Stimulated activated CD8-positive, alpha-beta memory T cell treated with anti-CD3 and anti-CD28 coated beads, Interleukin-4, amount 100 ng/mL, for 4 hours (primary cell): ENCODE data around the gene DOCK4.

ENCODE experiments used
- DNase-seq, 2 donors: peaks; one replicate each; pipeline ENCODE4 v3.0.0-alpha.2; 2020; ENCODE audit warnings: low read depth in 2 of 2, low spot score in 1 of 2

The DOCK4 gene

DNA sequence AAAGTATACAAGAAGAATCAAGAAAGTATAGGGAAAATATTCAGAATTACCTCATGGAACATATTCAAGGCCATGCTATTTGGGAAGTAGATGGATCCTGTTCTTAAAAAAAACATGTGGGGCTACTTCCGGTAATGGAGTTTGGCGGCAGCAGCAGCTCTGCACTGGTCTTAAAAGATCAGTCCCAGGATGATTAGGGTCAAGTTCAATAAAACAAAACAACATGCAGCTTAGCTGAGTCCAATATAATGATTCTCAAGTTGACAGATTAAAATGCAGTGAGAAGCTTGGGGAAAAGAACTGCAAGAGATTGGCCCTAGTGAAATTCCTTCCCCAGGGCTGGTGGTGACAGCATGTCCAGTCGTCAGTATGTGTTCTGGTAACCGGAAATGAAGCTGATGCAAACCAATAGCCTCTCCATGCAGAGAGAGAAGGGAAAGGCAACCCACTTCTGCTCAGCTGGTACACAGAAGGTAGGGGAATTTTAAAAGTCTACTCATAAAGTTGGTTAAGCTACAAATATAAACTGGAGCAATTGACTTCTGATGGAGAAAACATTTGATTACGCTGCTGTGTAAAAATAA lies 338.8 kb downstream of the DOCK4 start:
- no peak for DNase-seq

DNA sequence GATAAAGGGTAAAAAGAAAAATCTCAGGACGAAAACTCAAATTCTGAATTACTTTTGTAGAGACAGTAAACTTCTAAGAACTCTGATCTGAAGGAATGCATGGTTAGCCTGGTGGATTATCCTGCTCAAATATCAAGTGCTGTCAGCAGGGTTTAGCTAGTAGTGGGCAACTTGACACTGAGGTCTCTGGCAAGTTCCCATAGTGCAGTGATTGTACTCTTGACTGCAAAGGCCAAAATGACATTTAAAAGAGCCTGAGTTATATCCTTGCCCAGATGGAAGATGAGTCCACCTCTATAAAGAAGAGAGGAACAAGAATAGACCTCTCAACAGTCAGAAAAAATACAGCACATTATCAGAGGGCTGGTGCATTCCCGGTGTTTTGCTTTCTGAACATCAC lies 339.4 kb downstream of the DOCK4 start:
- no peak for DNase-seq

DNA sequence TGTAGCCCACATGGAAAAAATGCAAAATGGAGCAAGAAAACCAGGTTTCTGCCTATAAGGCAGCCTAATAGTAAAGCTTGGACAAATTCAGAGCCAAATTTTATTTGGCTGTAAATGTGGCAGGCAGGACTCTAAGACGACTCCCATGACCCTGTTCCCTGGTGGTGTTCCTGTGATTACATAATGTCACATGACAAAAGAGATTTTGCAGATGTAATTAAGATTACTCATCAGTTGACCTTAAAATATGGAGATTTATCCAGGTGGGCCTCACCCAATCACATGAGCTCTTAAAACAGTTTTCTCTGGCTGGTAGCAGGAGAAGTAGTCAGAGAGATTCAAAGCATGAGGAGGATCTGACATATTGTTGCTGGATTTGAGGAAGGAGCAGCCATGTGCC lies 340.8 kb downstream of the DOCK4 start:
- DNase-seq: no peak

DNA sequence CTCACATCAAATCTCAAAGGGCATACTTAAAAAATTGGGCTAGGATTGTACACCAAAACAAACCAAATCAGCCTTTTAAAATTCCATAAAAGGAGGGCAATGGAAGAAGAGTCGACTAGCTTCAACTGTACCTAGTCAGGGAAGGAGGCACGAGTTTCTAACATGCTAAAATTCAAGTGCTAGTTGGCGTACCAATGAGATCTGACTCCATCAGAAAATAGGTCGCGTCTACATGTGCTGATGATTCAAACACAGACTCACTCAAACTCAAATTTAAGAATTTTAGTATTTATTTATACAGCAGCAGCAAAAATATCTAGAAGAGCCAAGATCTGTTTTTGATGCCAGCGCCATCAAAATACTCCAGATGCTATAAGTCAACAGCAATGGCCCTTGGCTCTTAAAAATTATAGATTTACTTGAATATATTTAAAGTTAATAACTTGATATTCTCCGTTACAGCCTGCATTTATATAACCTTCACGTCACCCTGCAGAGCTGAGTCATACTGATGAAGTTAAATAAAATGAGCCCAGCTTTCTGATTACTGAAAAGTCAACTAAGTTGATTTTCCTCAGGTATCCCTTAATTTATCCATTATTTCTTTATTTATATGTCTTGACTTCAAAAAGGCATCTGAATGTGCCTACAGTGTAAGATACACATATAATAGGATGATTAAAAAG lies 341.8 kb downstream of the DOCK4 start:
- DNase-seq: no peak

DNA sequence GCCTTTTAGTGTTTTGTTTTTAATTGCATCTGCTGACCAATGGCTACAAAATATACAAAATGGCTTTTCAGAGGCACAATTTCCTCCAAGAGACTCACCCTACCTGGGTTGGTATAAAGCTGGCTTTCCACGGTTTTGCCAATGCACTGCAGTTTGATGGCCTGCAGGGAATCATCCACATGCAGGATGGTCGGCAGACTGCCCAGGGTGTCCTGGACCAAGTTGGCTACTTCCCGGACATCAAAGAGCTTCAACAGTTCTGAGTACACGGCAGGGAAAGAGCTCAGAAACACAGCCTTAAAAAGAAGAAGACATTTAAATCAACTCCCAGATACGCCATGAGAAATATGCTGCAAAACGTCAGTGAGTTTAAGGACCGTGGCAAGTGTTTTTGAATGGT lies 342.9 kb downstream of the DOCK4 start:
- no peak for DNase-seq

DNA sequence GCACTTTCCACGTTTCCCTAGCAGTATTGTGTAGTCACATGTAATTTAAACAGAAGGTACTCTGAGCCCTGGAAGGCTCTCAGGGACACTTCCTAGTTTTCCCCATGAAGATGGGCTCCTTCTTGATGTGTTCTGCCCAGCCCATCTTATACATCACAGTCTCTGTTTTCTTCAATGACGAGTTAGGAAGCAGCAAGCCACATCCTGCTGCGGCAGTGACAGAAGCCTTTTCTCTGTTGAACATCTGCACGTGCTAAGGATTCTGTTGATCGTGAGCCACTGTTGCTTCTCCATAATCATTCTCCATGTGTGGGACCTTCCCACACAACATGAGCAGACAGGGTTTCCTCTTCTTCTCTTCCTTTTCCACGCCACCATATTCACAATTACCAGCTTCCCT lies 346.0 kb downstream of the DOCK4 start:
- DNase-seq: no peak

DNA sequence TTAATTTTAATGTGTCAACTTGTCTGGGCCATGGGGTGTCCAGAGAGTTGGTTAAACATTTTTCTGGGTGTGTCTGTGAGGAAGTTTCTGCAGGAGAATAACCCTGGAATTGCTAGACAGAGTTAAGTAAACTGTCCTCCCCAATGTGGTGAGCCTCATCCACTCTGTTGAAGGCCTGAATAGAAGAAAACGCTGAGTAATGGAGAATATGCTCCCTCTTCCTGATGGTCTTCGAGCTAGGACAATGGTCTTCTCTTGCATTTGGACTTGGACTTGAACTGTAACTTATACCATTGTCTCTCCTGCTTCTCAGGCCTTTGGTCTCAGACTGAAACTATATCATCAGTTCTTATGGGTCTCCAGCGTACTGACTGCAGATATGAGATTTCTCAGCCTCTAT lies 347.9 kb downstream of the DOCK4 start:
- DNase-seq: no peak

DNA sequence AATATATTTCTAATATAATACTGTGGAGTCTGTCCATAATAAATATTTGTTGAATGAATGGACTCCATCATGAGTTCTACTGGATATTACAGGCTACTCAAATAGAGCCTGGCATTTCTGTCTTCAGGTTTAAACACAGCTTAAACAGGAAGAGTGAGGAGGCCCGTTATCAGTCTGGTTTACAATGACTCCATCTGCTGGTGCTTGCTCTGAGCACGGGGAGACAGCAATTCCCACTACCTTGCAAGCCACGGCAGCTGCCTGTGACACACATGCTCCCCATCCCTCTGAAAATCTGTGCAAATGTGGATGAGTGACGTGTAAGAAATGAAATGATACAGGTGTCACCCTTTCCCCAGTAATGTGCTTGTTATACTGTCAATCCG lies 350.4 kb downstream of the DOCK4 start:
- no peak for DNase-seq

DNA sequence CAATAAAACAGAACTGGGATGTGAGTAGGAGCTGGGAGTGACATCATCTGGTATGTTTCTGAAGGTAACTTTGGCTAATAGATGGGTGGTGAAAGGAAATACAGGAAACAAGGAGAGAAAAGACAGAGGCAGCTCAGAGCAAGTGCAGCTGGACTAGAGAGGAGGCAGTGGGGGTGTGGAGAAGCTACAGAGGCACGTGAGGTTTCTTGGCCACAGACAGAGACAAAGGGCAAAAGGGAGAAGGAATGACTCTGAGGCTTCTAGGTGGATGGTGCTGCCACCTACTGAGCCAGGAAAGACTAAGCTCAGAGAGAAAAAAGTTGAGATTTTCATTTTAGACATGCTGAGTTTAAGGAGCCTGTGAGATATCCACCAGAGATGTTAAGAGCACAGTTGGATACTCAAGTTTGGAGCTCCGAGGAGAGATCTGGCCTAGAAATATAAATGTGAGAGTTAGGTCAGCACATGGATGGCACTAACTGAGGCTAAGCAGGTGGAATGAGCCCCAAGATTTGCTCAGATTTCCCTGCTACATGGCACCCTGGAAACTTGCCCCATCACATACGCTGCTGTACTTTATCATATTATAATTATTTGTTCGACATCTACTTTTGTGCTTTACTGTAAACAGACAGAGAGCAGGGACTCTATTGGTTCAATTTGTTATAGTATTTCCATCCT lies 350.9 kb downstream of the DOCK4 start:
- no peak for DNase-seq

DNA sequence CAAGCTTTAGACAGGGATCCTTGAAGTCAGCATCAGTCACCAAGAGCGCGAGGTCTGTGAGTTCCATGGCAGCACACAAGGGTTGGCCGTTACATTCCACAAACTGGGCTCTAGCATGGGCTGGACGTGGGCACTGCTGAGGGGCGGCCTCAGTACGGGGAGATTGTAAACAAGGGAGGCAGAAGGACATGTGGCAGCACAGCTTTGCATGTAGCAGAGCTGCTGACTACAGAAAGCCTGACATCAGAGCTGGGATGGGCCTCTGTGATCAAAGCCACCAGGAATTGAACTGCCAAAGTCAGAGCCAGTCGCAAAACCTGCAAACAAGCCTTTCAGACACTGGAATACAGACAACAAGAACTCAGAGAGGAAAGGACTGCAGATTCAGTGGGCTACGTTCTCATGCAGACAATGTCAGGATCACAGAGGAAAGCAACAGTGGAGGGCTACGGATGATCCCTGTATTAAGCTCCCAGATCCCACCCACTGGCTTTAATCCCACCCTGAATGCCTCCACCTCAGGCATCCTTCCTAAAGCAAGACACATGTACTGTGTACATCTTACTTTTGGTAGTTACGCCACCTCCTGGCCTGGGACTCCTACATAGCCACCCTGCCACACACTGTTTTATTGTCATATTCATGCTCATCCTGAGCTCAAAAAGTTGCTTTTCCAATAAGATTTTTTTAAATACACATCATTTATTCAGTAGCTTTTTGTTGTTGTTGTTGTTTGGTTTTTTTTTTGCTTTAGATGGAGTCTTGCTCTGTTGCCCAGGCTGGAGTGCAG lies 352.8 kb downstream of the DOCK4 start:
- no peak for DNase-seq

DNA sequence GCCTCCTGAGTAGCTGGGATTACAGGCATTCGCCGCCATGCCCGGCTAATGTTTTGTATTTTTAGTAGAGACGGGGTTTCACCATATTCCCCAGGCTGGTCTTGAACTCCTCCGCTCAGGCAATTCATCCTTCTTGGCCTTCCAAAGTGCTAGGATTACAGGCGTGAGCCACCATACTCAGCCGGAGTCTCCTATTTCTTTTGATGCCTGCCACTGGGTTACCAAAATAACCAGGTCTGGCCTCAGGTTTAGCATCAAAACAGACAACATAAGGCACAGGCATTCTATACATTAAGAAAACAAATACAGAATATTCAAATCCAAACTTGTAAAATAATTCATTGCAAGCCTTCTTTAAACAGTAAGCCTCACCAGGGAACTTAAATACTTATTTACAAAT lies 354.1 kb downstream of the DOCK4 start:
- DNase-seq: no peak

DNA sequence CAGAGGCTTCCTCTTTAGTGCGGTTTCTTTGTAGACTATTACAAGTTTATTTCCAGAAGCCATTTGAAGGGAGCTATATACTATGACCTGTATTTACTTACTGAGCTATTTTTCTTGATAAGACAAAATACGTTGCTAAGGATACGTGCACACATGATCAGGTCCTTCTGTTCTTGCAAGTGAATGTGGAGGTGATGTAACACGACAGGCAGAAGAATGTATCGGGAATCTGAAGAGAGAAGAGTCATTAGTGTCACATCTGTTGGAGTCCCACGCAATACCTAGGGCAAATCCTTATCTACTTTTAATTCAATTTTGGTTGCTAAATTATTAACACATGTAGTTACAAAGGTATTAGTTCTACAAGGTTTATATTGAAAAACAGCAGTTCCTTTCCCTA lies 359.3 kb downstream of the DOCK4 start:
- no peak for DNase-seq

DNA sequence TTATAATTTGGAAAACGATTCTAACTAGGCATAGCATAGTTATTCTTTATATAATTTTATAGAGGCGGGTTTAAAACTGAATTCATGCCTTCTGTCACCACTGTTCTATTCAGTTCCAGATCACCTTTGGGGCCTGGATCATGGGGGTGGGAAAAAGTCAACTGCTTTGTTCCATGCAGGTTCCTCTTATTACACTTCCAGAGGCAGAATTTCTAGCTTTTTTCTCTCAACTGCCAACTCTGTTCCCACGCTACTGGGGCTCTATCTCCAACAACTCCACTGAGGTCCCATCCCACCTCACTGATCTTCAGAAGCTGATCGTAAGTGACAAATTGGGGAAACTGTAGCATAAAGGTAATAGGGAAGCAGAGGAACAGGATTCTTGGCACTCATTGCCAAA lies 360.3 kb downstream of the DOCK4 start:
- no peak for DNase-seq

DNA sequence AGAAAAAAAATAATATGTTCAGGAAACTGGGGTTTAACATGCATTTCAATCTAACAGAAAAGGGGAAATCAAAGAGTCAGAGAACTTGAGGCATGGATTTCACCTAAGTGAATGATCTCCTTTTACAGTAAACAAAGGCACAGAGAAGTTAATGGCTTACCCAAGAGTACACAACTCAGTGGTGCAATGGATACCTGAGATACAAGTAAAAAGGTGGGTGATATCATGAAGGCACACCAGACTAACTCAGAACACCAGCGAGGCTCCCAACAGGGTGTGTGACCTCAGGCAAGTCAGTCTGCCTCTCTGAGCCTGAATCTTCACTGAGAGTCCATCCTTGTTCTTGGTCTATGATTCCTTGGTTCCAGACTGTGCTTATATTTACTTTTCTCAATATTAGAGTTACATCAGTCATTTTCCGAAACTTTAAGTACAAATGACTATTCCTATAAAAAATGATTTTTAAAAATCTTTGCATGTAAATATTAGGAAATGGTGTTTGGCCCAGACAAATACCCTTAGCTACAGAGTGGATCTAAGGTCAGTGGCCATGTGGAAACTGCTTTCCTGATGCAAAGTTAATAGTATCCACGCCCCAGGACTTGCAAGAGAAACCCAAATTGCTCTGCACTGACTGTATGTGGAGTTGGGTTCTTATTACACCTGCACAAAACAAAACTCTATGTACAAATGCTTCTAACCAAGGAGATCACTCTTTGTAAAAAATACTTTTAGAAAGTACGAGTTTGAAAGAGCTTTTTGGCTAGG lies 361.1 kb downstream of the DOCK4 start:
- DNase-seq: no peak

DNA sequence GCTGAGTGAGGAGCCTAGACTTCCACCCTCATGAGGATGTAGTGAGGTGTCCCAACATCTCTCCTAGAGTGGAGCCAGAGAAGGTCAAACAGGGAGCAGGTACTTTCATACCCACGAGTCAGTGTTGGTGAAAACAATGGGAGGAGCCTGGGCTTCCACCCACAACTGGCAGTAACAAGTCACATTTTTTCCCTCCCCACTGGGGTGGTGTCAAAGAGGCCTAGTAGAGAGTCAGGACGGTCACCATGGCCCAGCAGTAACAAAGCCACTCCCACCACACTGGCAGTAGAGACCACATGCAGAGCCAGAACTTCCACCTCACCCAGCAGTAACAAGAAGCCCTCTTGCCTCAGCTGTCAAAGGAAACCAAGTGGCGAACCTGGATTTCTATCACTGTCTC lies 363.7 kb downstream of the DOCK4 start:
- DNase-seq: no peak

DNA sequence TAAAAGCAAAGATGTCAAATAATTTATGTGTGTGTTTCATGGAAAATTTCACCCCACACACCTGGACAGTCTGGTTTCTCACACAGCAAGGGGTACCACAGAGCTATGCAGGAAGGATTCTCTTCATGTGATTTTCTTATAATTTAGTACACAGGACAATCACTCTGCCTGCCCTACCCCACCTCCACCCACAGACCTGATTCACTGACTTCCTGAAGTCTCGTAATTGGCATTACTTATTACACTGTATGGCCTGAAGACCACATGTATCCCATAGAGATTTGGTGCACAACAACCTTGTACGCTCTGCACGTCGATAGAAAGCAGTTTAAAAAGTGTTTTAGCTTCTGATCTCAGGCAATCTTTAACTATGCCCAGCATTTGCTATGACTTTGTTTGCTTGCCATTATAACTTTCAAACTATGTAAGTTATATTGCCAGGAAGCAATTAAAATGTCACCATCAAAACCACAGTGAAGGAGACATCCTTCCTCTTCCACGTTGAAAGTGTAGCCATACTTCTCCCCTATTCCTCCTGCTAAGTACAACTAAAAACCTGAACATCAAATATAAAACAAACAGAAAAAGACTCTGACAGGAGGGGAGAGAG lies 364.5 kb downstream of the DOCK4 start:
- no peak for DNase-seq

DNA sequence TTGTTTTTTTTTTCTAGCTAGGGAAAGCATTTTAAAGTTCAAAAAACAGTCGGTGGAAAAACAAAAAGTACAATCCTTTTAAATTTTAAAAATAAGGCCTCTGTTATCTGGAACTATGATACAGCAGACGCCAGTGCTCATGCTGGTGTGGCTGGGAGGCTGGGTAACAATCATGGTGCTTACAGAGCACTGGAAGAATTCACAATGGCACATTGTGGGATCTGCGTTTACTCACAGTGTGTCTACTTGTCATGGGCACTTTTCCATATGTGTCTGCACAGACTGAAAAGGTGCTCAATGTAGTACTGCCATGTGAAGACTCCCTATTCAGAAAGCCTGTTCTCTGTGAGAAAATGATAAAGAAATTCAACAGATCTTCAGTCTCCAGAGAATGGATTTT lies 365.7 kb downstream of the DOCK4 start:
- DNase-seq: no peak

DNA sequence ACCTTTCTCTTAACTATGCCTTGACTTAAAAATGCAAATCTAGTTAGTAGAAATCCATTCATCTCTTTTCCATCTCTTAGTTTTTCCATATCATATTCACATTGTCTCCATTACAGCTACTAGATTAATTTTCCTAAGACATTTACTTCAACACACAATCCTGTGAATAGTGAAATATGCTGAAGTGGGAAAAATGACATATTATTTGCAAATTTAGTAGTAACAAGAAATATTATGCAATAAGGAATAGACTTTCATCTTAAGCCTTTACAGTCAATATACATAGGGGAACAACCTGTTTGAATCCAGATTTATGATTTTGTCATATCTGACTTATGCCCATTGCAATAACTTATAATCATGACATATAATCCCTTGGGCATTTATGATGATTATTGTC lies 366.9 kb downstream of the DOCK4 start:
- DNase-seq: no peak

DNA sequence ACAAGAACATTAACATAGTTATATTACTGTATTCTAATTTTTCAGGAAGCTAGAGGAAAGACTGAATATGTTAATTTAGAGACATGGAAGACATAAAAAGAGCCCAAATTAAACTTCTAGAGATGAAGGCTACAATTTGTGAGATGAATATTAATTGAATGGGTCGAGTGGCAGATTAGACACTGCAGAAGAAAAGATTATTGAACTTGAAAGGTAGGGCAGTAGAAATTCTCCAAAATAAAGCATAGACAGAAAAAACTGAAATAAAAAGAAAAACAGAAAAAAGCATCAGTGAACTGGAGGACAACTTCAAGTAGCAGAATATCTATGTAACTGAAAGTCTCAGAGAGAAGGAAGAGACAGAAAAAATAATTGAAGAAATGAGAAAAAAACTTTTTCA lies 369.6 kb downstream of the DOCK4 start:
- DNase-seq: no peak

DNA sequence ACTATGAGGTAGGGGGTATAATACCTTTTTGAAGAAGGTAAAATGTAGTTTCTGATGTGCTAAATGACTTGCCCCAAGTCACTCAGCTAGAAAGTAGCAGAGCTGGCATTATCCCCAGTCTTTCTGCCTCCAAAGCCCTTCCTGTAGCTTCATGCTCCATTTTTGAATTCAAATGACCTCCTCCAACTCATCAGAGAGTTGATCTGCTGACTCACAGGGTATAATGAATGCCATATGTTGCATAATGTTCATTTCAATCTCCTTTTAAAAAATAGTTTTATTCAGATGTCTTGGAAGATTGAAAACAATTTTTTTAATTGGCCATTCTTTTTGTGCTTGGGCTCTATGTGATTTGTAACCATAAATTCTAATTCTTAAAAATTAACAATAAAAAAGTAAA lies 371.1 kb downstream of the DOCK4 start:
- DNase-seq: no peak

DNA sequence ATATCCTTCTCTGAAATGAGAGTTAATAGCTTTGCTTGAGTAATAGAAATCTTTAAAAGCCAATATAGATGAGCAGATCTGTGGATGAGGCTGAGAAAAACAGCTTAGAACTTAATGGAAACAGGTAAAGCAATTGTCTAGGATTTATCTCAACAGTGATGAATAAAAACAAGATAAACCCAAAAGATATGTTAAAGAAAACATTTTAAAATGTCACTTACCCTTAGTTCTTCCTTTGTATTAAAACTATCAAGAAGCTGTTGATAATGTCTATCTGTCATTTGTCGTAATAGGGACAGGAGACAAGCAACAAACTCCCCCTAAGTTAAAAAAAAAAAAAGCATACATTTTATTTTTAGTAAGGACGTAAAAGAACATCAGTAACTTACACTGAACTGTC lies 371.8 kb downstream of the DOCK4 start:
- no peak for DNase-seq
